ENCODE data around the gene CARNS1. TPM values are rescaled to one million over a fixed set of nuclear protein-coding genes. Genes with fewer than 3 reads are reported as not detected.

Gene CARNS1
- total RNA-seq, 1 donor from 2014 or later, result 0.28 TPM

DNA sequence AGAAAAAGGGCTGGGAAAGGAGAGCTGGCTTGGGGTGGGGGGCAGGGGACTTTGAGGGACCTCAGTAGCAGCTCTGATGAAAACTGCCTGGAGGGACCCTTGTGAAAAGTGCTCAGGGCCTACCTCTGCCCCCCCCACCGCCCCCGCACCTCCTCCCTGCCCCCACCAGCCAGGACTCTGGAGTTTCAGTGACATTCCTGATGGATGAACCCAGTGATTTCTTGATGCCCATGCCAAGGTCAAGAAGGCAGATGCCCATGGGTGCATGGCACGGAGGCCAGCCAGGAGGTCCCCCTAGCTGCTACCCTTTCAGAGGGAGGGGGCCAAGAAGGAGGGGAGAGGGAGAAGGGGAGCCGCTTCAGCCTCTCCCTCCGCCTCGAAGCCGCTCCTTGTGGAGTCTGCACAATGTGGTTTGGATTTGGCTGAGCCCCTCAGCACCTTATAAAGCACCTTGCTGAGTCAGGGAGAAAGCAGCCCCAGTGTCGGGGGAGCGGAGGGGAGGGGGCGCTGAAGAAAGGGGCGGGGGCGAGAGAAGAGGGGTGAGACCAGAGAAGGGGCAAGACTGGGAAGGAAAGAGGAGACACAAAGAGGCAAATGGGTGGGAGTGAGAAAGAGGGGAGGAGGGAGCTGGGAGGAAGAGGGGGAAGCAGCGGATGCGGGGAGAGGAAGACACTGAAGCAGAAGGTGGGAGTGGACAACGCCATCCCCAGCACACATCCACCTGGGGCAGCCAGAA, 40.0 kb upstream of the CARNS1 start:
- ATAC-seq (no peak), DNase-seq (ENCODE audit: low spot score) (no peak)

DNA sequence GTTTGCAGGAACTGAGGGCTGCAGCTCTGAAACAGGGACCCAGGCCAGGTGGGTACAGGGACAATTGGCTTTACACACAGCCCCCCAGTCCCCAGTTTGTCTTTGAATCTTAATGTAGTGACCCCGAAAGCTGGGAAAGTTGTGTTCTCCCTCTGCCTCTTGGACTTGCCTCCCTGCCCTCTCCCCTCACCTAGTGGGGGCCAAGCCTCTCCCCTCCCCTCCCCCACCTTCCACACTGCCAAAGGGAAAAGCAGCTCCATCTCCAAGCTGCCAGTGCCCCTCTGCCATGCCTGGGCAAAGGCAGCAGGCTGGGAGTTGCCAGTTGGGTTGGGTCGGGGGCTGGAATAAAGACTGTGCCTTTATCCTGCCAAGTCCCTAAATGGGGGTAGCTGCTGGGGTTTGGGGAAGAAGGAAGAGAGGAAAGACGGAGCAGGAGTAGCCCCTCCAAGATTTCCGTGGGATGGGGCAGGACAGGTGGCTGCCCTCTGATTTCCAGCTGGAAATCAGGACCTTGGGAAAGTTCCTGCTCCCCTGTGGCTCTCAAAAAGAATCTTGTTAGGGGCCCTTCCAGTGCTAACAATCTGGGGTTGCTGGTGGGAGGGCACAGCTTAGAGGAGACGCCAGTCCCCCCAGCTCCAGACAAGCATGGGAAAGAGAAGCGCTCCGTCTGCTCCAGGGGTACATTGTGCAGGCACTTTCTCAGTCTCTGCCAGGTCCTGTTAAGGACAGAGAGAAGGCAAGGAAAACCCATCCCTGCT, 39.2 kb upstream of the CARNS1 start:
- no peak for ATAC-seq

DNA sequence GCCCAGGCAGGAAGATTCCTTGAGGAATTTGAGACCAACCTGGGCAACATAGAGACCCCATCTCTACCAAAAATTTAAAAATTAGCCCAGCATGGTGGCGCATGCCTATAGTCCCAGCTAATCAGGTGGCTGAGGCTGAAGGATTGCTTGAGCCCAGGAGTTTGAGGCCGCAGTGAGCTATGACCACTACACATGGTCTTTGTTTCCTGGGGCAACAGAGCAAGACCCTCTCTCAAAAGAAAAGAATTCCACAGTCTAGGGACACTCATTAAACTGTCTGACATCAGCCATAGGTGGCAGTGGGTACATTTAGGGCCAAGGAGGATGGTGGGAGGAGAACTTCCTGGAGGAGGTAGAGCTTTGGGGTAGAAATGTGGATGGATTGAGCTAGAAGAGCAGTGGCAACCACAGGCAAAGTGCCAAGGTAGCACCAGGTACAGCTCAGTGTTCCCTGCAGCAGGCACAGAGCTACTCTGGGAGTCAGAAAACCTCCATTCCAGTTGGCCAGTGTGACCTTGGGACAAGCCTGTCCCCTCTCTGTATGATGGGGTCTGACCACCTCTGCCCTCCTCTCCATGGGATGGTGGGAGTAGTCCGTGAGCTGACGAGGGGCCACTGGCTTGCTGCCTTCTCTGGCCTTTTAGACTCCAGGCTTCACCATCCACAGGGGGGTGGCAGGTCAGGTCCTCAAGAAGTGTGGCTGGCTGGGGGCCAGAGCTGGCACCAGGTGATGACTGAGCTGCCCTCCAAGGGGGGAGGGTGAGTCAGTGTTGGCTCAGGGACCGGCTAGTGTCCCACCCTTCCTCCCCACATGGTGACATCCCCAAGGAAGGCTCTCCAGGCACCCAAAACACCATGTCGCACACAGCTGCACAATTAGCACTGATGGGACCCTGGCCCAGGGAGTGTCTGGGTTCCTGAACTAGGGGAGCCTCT, 38.3 kb upstream of the CARNS1 start:
- ATAC-seq (no peak), DNase-seq (ENCODE audit: low spot score) (no peak)

More for the DNA sequence above, 39.2 kb upstream of the CARNS1 start:
- no peak for DNase-seq (ENCODE audit: low spot score)

DNA sequence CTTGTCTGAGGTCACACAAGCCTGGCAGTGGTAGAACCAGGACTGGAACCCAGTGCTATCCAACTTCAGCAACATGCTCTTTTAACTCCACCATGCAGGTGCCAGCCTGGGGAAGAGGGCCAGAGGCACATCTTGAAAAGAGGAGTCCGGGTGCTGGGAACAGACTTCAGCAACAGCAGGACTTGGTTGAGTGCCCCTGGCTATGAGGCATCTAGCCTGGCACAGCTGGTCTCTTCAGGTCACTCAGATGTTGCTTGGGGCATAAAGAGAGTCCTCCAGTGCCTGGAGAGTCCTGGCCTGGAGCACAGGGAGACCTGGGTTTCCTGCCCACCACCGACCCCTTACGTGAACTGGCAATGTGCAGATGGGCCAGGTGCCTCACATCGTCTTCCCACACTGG, 36.9 kb upstream of the CARNS1 start:
- no peak for ATAC-seq
- no peak for DNase-seq (ENCODE audit: low spot score)

DNA sequence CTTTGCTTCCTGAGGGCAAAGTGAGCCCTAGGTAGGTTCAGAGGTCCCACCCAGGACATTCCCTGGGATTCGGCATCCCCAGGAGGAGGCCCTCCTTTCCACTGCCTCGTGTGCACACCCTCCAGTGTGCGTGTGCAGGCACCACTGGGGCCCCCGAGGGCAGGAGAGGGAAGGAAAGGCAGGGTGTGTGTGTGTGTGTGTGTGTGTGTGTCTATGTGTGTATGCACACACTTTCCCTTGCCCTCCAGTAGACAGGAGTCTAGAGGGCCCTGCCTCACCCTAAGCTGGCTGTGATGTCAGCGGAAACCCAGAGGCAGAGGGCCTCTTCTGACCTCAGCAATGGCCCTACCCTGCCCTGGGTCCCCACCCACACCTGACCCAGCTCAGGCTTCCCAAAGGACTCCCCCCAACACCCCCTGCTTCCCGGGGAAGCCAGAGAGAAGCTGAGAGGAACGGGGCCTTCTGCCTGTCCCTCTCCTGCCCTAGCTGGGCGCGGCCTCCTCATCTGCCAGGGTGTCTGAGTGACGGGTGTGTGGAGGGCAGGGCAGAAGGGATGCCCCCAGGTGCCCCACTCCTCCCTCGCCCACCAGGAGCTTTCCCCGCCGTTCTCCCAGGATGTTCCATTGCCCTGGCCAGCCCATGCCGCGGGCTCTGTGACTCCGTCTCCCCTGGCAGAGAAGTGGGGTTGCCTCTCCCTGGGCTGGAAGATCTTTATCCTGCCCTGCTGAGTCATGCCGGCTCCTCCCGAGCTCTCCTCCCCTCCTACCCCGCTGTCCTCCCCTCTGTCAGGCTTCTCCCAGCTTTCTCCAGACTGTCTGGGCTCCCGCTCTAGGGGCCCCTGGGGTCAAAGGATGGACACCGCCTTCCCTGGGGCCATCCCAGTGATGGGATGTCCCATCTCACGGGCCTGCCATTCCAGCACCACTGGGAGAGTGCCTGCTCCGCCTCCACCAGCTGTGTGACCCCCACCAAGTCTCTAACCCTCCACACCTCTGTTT, 36.1 kb upstream of the CARNS1 start:
- DNase-seq (ENCODE audit: low spot score) (no peak), ATAC-seq (no peak)

DNA sequence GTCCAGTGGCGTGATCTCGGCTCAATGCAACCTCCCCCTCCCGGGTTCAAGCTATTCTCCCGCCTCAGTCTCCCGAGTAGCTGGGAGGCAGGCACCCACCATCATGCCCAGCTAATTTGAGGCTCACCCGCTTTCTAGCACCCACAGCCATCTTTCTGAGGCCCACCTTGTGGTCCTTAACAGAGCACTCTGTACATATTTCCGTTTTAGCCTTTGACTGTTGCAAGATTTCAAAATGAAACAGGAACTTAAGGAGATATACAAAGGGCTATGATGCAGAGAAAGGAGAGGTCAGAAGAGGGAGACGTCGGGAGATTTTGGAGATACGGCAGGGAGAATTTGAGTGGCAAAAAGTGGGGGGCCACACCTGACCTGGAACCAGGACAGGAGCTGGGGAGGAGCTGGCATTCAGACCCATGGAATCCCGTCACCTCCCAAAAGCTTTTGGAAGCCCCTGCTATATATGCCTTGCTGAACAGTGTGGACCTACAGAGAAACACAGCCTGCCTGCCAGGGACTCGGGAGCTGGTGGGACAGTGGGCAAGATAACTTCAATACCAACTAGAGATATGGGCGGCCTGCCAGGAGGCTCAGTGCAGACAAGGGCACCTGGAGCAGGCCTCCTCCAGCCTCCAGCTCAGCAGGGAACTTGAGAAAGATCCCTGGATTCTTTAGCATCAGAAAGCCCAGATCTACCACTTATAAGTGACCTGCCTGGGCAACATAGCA, 34.1 kb upstream of the CARNS1 start:
- DNase-seq (ENCODE audit: low spot score) (no peak), ATAC-seq (no peak)

DNA sequence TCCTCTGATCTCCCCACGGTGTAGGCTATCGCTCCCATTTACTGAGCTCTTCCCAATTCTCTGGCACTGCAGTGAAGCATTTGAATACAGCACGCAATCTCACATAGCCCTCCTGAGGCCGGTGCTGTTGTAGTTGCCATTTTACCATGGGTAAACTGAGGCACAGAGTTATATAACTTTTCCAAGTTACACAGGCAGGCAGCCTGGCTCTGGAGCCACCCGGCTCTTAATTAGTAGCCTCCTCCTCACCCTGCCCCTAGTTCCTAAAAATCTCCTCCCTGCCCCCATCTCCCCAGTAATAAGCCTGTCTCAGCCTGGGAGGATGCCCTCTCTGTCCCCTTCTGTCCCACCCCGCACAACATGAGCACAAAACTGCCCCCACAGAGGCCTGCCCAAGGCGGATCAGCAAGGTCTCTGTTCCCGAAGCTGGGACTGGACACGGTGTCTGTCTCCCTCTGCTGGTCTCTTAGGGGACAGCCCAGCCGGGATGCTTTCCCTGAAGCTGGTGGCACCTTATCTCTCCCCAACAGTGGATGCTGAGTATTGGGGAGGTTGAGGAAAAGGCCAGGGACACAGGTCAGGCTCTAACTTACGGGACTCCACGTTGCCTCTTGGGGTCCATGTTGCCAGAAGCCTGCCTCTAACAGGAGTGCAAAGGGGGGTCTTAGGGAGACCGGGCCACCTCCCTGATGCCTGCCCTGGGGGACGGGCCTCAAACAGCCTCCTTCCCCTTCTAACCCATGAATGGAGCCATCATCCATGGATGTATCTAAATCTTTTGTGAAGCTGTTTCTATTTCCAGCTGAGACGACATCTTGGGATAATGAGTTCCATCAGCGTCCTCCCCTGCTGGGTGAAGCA, 33.0 kb upstream of the CARNS1 start:
- ATAC-seq (peak; percentile 96), DNase-seq (ENCODE audit: low spot score) (peak; percentile 80)

DNA sequence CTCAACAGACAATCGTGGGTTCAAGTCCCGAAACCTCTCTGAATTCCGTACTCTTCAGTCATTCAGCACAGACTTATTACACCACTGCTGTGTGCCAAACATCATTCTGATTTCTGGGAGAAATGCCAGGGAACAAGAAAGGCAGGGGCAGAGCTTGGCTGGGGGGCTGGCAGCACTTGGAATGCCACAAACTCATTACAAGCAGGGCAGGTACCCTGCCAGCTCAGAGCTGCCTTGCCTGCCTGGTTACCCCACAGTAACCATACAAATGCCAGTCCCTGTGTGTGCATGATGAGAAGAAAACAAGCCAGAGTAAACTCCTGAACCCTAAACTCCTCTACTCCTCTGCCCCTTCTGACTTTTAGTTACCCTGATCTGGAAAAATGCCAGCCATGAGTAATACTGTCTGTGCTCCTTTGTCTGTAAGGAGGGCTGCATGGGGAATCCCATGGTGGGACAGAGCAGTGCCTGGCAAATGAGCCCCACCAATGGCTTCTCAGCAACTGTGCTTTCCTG, 30.6 kb upstream of the CARNS1 start:
- DNase-seq (ENCODE audit: low spot score) (no peak), ATAC-seq (no peak)

DNA sequence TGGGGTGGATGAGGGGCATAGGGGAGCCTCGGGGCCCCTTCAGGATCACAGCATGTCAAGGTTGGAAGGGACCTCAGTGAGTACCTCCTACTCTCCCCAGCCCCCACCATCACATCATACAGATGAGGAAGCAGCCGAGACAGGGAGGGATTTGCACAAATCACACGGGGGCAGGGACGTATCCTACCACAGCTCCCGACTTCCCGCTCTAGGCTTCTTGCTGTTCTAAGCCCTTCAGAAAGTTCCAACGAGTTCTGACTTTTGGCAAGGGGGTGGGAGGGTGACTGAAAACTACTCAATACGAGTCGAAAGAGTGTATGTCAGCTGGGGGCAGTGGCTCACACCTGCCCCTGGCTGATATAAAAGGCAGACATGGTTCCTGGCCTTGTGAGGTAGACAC, 28.4 kb upstream of the CARNS1 start:
- ATAC-seq (no peak), DNase-seq (ENCODE audit: low spot score) (no peak)

DNA sequence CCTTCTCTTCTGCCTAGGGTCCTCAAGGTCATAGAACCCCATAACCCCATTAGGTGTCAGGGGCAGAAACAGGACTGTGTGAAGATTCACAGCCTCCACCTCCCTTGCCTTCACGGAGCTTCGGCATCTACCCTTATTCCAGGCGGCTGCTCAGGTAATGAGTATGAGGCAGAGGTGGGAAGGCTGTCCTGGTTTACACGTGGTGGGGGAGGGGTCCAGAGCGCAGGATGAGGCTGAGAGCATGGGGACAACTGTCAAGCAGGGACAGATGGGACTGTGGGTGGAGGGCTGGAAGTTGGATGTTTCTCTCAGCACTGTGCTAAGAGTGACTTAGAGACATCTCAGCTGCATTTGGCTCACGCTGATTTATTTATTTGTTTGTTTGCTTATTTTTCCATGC, 28.0 kb upstream of the CARNS1 start:
- ATAC-seq, result no peak

DNA sequence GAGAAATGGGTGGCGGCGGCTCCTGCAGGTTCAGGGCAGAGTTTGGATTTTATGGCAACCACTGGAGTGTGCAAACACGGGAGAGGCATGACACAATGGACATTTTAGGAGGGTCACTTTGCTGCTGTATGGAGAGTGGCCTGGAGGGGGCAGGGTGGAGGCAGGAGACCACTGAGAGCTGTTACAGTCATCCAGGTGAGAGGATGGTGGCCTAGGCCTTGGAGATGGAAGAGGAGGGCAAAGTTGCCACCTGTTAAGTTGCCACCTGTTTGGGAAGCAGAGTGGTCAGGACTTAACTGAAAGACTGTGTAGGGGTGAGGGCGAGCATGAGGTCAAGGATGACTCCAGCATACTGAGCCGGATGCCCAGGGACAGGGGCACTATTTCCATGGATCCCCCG, 26.0 kb upstream of the CARNS1 start:
- no peak for DNase-seq (ENCODE audit: low spot score)

More for the DNA sequence above, 28.0 kb upstream of the CARNS1 start:
- no peak for DNase-seq (ENCODE audit: low spot score)

DNA sequence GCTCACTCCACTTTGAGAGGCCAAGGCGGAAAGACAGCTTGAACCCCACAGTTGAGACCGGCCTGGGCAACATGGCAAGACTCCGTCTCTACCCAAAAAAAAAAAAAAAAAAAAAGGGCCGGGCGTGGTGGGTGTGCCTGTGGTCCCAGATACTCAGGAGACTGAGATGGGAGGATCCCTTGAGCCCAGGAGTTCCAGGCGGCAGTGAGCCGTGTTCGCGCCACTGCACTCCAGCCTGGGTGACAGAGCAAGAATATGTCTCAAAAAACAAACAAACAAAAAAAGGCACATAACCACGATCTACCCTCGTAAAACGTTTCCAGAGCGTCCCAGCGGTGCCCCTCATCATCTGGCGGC, 24.6 kb upstream of the CARNS1 start:
- ATAC-seq (no peak), DNase-seq (ENCODE audit: low spot score) (no peak)

More for the DNA sequence above, 26.0 kb upstream of the CARNS1 start:
- ATAC-seq, result peak; percentile 32

DNA sequence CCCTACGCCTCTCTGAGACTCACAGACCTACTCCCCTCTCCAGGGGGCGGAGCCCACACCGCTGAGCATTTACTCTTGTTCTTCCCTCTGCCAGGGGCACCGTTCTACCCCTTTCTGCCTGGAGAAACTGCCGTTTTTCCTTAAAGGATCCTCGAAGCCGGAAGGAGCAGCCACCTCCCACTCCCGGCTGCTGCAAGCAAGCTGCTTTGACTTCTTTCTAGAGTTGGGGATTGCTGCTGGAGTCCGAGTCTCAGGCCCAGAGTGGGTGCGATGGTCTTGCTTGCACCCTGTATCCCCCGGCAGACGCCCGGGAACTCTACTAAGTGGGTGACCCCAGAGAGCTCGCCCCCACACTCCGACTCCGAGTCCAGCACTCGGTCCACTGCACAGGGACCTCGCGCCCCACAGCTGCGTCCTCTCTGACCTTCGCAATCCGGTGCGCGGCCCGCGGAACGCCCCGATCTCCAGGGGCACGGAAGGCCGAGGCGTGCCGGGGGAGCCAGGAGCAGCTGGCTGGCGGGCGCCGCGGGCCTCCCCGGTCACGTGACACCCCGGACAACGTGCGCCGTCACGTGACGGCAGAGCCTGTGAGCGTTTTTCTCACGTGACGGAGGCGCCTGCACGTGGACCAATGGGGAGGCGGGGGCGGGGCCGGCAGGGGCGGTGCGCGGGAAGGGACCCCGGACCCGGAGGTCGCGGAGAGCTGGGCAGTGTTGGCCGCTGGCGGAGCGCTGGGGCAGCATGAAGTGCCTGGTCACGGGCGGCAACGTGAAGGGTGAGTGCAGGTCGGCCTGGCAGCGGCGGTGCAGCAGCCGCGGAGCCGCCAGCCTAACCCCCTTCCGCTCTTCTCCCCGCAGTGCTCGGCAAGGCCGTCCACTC, 23.9 kb upstream of the CARNS1 start, which contains the start of gene RAD9A:
Gene RAD9A (plus strand): TSS at position 683 of the 879 bp plus-strand sequence. CDS start 59 bp downstream, at position 742.
- DNase-seq (ENCODE audit: low spot score), result peak; percentile 97
- peak; percentile 89 for ATAC-seq

DNA sequence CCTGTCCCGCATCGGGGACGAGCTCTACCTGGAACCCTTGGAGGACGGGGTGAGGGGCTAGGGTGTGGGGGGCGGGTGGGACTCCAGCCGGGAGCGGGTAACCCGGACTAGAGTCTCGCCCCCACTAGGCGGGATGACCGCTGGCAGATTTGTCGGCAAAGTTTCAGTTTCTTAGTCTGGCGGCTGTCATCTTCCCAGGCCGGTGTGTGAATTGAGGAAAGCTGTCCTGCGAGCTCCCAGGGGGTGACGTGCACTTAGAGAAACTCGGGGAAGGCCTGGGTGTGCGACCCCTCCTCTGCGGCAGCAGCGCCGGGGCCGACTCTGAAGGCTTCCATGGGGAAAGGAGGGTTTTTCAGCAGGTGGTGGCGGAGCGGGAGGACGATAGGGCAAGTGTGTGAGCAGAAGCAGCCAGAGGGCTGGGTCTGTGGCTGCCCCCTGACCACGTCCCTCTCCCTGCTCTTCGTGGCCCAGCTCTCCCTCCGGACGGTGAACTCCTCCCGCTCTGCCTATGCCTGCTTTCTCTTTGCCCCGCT, 23.2 kb upstream of the CARNS1 start:
- ATAC-seq (peak; percentile 11), DNase-seq (ENCODE audit: low spot score) (no peak)

DNA sequence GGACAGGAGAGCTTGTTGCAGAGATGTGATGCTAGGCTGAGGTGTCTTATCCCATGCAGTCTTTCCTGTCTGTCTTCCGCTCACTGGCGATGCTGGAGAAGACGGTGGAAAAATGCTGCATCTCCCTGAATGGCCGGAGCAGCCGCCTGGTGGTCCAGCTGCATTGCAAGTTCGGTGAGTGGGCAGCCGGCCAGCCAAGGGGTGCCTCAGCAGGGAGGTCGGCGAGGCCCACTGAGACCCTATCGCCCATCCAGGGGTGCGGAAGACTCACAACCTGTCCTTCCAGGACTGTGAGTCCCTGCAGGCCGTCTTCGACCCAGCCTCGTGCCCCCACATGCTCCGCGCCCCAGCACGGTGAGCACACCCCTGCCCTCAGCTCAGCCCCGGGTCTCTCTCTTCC, 22.0 kb upstream of the CARNS1 start:
- DNase-seq (ENCODE audit: low spot score) (no peak), ATAC-seq (no peak)

DNA sequence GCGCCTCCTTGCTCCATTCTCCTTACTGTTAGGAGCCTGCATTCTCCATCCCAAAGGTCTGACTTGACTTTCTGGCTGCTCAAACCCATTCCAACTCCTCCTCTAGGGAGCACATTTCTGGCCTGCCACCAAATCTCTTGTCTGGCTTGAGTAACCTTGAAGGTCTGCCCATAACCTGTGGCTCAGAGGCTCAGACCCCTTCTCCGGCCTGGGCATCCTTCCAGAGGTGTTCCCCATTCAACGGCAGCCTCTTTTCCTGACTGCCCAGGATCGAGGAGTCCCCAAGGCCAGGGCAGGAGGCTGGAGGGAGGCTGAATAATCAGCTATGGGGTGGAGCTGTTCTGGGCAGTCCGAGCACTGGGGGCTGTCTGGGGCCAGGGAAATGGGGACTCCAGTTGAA, 21.5 kb upstream of the CARNS1 start:
- ATAC-seq (no peak), DNase-seq (ENCODE audit: low spot score) (no peak)
